GM18907 (cell line): Measurements from ENCODE around the gene SAMM50.

Experiments used
- ATAC-seq: cut with Tn5 transposase; IDR thresholded peaks from one replicate; pipeline ENCODE4 v1.9.1; 2021; ENCODE audit warnings: mild to moderate bottlenecking, moderate library complexity; ENCODE audit not compliant: unreplicated experiment

Gene SAMM50

DNA sequence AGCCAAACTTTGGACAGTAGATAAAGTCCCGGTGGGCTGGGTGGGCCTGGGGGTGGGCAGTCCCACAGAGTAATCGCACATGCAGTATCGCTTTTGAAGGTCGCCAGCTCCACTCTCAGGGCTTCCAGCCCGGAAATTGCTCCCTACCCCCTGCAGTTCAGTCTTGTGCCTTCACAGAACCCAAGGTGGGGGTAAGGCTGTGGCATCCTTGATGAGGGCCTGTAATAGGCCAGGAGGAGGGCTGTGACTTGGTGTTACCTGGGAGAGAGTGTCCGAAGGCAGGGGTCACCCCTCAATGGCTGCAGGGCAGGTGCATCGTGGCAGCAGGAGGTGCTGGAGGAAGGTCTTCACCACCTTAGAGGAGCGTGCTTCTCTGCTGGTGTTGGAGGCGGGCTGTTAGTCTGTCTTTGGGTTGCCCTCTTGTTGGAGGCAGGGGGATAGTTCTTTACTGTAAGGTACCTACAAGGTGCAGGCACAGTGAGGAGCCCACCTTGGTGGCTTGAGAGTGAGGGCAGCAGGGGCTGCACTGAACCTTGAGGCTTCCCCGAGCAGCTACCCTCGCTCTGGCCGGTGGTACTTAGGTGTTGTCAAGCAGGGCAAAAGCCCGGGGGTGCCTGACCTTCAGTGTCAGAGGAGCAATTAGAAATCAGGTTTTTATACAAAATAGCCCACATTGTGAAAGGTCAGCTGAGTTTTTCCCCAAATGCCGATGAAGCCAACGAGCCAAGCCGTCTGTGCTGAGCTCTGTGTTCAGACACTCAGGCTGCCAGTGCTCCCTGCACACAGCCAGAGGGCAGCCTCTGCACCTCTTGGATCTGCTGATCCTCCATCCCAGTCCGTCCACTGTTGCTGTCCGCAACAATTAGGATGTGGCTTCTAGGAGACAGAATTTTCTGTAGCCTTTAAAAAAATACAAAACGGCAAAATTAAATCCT lies 21.9 kb downstream of the SAMM50 start:
- ATAC-seq, result no peak

DNA sequence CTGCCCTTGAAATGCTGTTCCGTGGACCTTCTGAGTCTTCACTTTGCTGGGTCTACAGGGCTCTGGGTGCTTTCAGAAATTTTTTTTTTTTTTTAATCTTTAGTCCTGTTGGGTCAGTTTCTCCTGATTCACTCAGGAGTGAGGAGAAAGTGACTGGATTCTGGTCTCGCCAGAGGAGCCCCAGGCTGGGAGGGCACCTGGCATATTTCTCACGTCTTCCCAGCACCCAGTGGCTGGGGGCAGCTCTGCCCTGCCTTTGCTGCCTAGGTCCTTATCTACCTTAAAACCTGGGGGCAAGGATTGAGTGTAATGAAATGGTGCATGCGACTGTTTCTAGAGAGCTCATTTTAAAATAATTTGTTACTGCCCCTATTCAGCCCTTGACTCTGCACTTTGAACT lies 23.3 kb downstream of the SAMM50 start:
- ATAC-seq, result no peak

DNA sequence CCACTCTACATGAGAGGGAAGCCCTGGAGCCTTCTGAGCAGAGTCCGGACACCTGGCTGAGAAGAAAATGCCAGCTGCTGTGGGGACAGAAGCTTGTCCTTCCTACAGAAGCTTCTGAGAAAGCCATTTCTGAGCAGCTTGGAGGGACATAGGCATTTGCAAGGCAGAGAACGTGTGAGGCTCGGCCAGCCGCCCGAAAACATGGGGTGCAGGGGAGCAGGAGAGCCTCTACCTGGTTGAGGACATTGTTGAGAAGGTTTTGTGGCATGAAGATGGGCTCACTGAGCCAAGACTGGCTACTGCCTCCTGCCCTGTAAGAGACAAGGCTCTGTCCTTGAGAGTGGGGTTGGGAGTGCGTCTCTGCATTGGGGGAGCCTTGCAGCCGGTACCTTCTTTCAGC lies 25.3 kb downstream of the SAMM50 start:
- no peak for ATAC-seq

DNA sequence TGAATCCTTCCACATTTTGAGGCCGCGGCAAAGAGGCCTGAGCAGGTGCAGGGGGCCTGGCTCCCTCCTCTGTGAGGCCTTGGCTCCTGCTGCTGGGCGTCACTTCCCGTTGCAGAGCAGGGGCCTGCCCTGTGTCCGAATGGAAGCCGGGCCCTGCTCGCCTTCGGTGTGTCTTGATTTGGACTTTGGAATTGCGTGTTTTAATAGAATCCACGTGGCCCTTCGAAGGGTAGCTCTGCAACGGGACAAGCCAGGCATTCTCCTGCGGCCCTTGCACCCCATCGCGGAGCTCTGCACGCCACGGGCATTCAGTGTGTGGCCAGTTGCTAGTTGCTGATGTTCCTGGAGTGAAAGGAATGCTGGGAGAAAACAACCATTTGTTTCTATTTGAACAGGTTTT lies 25.8 kb downstream of the SAMM50 start:
- ATAC-seq, result no peak

DNA sequence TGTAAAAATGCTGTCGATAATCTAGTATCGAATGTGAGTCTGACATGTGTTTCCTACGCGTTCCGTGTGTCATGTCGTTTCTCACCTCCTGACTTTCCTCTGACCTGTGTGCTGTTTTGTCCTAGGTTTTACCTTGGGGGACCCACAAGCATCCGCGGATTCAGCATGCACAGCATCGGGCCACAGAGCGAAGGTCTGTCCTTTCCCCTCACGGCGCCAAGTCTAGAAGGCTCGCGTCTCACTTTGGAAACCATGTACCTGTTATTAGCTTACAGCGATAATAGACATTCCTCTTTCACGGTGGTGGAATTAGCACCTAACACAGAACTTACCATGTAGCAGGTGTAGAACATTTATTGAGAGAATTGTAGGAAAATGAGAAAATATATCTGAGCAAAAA lies 28.6 kb downstream of the SAMM50 start:
- no peak for ATAC-seq

DNA sequence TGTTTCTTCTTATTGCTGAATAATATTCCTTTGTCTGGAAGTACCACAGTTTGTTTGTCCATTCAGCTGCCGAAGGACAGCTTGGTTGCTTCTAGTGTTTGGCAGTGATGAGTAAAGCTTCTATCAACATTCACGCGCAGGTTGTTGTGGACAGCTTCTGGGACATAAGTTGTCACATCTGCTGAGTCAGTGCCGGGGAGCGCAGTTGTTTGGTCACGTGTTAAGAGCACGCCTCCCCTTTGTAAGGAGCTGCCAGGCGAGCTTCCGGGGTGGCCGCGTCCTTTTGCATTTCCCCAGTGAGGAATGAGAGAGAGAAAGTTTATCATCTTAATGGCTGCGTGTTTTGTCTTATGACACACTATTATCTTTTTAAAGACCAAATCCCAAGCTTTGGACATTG lies 30.3 kb downstream of the SAMM50 start:
- no peak for ATAC-seq

DNA sequence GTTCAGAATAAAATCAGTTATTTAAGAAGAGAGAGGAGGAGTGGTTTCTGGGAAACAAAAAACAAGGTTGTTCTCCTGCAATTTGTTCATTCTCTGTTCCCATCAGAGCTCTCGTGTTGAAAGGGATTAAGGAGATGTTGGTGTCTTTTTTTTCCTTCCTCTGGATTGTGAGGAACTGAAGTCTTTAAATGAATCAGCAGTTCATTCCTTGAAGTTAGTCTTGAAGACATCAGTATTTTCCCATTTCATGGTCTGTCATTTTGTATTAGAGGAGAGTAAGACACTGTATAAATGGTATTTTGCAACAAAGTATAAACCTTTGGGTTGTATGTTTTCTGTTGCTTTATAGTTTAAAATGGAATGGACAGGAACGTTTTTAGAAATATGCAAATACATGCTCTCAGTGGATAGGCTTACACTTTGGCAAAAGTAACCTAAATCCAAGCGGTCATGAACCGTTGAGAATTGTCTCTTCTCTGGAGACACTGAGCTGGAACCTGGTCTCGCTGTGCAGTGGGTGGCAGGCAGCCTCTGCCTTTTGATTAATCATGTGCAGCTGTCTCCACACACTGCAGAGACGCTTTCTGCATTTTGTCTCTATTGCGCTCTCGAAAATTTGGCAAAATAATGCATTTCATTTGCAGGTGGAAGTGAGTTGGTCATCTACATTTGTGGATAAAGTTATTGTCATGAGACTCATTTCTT lies 33.0 kb downstream of the SAMM50 start:
- ATAC-seq, result no peak

DNA sequence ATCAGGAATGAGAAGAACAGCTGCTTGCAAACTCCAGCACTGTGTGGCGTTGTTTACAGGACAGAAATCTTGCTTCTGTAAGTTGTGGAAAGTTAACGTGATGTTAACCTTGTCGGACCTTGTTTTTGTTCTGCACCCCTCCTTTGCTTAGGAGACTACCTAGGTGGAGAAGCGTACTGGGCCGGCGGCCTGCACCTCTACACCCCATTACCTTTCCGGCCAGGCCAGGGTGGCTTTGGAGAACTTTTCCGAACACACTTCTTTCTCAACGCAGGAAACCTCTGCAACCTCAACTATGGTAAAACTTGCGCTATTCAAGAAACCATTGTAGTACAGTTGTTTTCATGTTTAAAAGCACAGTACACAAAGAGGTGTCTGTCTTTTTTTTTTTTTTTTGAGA lies 33.7 kb downstream of the SAMM50 start:
- no peak for ATAC-seq

DNA sequence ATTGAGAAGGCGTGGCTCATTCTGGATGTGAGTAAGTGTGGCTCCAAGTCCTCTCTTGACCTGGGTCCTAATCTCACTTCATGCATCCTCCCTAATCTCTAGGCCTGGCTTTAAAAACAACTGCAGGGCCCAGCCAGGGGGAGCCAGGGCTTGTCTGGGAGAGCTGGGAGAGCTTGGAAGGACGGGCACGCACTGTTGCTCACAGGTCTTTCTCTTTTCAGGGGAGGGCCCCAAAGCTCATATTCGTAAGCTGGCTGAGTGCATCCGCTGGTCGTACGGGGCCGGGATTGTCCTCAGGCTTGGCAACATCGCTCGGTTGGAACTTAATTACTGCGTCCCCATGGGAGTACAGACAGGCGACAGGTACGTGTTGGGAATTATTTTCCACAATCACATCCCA lies 34.8 kb downstream of the SAMM50 start:
- no peak for ATAC-seq

DNA sequence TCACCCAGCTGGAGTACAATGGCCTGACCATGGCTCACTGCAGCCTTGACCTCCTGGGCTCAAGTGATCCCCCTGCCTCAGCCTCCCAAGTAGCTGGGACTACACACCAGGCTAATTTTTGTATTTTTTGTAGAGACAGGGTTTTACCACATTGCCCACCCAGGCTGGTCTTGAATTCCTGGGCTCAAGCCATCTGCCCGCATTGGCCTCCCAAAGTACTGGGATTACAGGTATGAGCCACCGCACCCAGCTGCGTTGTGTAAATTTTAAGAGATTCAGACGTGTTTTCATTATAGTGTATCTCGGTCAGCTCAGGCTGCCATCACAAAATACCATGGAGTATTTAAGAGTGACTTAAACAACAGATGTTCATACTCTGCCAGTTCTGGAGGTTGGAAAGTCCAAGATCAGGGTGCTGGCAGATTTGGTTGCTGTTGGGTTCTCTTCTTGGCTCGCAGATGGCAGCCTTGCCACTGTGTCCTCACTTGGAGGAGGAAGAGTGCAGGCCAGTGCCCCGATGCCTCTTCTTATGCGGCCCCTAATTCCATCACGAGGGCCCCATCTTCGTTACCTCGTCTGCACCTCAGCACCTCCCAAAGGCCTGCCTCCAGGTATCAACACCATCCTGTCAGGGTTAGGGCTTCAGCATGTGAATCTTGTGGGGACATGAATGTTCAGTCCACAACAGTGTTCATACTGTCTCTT lies 36.2 kb downstream of the SAMM50 start:
- no peak for ATAC-seq

DNA sequence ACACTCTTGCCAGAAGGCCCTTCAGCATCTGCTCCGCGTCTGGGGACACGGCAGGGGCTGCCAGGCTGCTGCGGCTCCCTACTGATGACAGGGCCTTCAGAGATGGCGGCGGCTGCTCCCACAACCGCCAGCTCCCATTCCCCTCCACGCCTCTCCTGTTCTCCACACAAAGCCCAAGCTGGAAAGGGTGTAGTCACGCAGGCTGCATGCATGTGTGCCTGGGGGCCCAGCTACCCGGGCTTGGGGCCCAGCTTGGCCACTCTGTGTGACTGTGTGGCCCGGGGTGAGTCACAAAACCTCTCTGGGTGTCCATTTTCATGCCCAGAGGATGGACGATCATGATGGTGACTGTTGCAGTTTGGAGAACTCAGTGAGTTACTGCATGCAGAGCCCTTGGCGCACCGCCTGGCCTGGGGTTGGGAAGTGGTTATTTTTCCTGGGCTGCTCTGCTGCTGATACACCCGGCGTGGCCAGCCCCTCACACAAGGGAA lies 37.1 kb downstream of the SAMM50 start:
- no peak for ATAC-seq

DNA sequence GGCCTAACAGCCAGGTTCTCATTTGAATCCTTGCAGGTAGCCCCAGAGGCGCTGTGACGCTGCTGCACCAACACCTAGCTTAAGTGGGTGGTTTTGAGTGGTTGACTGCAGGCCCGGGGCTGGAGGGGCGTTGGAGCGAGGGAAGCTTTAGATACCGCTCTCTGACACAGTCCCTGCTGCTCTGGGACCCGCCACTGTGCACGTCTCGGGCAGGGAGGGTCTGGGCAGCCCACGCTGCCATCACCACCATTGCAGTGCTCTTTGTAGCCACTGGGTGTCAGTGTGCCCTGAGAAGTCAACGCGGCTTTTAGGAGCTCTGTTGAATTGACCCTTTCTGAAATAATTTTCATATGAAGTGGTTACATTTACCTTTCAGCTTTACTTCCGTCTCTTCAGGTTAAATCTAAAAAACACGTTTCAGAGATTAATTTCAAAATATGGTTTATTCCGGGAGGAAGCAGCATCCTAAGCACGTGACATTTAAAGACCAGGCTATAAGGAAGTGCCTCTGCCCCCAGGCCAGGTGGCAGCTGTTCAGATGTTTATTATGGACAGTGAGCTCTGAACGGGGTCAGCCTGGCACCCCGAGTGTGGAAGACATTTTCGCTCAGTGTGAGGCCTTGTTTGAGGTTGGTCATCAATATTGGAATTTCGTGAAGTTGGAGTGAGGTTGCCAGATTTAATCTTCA lies 38.0 kb downstream of the SAMM50 start:
- no peak for ATAC-seq

DNA sequence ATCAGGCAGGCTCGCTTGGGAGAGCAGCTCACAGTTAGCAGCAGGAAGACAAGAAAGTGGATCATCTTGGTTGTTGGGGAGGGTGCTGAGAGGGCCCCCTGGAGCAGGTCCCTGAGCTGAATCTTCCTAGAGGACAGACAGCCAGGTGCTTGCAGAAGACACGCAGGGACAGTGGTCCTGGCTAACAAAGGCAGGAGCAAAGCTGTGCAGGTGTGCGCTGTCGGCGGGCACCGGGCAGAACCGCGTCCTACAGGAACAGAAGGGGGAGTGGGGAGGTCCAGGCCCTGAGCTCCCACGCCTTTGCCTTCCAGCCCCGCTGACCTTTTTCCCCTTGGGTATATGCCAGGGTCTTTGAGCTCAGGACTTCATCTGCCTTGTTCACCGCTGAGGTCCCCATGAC lies 38.8 kb downstream of the SAMM50 start:
- no peak for ATAC-seq

DNA sequence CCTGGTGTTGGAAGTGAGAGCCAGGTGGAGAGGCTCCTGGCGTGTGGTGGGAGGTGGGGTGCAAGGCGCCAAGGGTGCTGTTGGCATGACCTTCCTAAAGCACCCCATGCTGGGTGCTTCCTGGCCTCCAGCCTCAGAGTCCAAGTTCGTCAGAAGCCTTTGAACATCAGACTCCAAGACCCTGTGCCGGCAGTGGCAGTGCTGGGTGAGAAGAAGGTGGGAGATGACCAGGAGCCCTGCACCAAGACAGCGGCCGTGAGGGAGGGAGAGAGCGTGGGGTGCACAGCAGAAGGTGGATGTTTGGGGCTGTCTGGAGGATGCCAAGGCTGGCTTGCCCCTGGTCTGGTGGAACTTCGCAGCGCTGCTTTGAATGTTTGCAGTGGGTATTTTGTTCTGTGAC lies 39.2 kb downstream of the SAMM50 start:
- no peak for ATAC-seq

DNA sequence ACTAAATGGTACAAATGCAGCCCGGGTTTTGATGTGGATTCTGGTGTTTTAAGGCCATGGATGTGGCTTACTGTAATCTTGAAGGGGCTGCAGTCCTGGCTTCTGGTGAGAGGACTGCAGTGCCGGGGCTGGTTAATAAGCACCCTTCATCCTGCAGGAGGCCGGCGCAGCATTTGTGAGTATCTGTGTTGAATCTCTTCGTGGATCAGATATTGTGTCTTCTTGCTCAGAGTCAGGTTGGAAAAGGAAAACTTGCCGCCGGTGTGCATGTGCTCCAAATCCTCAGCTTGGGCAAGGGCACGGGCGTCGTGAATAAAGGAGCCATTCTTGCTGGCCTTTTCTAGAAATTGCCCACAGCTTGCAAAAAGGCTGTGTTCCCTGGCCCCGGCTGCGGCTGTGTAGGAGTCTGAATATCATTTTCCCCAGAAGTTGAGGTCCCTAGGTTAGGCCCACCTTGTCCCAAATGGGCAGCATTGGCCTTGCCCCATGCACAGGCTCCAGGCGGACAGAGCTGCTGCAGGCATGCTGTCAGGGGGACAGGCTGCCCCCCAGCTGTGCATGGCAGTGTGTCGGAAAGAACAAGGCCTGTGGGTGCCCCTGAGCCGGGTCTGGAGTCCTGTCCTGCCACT lies 39.9 kb downstream of the SAMM50 start:
- ATAC-seq, result peak; percentile 19

DNA sequence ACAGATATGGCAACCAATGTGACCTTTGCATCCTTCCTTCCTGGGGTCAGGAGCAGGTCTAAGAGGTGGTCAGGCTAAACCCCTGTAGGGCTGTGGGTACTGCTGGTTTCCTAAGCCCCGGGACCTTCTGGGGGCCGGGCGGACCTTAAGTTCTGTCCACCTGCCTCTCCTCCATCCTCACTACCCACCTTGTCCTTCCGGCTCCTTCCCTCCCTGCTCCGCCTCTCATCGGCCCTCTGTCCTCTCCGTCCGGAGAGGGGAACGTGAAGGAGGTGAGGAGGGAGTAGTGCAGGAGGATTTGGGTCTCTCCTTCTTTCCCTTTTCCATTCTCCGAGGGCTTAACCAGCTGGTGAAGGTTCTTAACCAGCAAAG lies 40.5 kb downstream of the SAMM50 start:
- ATAC-seq, result peak; percentile 18

DNA sequence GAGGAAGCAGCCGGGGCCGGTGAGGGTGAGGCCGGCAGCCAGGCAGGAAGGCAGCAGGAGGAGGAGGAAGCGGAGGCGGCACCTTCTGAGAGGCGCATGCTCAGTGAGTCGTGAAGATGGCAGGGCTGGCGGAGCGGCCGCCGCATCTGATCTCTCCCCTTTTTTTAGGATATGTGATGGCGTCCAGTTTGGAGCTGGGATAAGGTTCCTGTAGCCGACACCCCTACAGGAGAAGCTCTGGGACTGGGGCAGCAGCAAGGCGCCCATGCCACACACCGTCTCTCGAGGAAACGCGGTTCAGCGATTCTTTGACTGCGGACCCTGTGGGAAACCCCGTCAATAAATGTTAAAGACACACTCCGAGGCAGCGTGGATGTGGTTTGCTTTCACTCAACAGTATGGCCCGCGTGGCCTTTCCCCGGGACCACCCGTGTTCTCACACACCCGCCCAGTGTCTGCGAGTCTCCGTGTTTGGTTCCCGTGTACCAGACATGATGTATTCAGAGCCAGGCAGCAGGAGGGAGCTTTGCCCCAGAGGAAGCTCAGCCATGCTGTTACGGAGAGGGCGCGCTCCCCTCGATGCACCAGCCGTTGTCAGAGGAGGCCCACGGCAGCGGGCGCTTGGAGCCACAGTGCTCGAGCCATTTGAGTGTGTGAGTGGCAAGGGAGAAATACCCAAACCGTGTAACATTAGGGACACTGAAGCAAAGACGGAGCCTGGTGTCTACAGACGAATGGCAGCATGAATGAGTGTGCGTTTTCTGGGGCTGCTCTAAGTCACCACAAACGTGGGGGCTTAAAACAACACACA lies 41.1 kb downstream of the SAMM50 start:
- ATAC-seq, result peak; percentile 61

DNA sequence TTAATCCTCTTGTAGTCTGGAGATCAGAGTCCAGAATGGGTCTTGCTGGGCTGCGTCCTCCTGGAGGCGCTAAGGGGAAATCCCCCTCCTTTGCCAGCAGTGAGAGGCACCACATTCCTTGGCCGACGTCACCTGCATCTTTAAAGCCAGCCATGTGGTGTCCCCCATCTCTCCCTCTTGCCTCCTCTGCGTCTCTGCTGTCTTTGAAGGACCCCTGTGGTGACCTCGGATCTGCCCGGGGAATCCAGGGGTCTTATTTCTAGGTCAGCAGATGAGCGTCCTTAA lies 41.7 kb downstream of the SAMM50 start:
- ATAC-seq, result no peak

DNA sequence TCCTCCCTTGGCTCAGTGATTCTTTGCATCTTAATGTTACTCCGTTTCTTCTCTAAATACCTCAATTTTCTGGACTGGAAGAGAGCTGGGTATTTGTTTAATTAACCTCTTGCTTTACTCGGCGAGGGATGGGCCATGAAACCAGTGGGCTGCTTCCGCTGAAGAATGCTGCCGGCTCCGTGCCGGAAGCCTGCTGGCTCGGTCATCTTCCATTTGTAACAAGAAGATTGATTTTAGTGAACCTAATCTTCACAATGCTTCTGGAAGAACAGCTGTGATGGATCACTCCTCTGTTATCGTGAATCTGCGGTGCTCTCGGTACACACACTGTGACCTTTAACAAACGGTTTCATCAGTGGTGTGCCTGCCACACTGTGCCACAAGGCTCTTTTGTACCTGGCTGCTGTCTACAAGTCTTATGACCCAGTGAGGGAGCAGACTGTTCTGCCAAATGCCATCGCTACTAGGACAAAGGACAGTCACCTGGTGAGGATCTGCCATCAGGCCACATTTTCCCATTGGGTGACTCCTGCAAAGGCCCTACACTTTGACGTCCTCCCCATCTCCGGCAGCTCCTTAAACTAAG lies 43.5 kb downstream of the SAMM50 start:
- no peak for ATAC-seq

DNA sequence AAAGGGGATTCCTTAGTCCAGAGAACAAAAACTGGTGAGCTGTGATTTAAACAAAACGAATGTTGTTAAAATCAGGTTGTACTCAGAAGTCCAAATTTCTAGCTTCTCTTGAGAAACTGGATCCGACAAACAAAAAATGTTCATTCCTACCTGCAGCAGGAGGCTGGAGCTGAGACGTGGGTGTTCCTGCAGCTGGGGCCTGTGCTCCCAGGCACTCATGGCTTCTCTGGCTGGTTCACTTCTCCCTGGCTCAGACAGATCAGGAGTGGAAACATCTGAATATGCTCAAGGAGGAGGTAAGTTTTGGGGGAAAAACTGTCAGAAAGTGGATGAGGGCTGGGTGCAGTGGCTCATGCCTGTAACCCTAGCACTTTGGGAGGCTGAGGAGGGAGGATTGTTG lies 44.1 kb downstream of the SAMM50 start:
- no peak for ATAC-seq
